HUDEP-2 (cell line): Measurements from ENCODE around the gene LPCAT1.
"Not testable (repeated sequence)": the region's sequence is repeated elsewhere in the genome, so short reads cannot be mapped to it uniquely, and the experiment has no call there.

ENCODE experiments used
- DNase-seq, 76 experiments: peaks; one replicate each; lab custom pipeline; 2025; ENCODE audit not compliant: unreplicated experiment in 76 of 76; lab: John Stamatoyannopoulos, UW

LPCAT1 gene

DNA sequence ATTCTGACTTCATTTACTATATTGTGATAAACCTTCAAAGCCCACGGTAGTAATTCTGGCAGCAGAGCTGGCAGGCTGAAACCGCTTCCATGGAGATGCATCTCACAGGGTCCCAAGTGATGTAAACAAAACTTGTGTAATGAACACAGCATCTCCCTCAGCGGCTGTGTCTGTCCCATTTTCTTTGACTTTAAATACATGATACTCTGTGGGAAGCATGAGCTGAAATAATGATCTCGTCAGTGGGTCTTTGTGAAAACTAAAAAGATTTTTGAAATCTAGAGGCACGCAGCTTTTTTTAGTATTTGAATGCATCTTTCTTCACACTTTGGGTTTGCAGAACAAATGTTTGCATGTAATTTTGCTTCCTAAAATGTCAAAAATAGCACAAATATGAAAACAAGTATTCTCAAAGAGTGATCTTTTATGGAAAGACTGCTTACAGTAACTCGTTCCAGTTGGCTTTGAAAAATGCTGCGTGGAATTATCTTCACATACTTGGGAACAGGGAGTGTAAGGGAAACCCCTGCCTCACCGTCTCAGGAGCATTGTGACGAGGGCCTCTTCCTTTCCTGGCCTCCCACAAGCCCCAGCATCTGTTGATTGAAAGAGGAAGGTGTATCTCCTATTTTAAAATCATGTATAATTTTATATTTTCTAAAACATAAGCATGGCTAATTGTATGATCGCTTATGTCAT lies 18.1 kb upstream of the LPCAT1 start:
- DNase-seq = no peak

DNA sequence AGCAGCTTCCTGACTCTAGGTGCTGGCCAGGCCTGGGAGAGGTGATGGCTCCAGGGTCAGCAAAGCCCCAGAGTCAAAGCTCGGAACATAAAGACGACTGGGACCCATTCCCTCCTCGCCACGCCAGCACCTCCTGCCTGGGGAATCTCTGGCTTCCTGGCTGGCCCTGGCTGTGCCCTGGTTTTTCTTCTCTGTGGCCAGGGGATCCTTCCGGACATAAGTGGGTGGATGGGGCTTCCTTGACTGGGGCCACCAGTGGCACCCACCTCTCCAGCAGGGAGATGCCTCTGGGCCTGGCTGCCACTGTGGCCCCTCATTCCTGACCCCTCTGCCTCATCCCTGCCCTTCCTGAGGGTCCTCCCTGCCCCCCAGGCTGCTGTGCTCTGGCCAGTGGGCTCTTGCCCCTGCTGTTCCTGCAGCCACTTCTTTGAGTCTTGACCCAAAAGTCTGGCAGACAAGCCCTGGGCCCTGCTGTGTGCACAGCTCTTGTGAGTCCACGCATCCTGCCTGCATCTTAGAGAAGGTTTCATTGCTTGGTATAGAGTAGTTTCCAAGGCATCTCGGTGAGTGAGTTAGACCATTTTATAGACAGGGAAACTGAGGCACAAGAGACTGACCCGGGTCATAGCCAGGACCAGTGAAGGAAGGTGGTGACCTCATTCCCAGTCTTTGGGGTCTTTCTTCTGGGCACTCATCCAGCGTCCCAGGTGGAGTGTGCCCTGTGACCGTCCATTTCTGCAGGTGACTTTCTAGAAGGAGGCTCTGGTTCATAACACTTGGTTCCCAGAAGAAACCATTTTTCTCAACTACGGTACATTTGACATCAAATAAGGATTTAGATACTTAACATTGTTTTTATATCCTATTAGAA lies 17.3 kb upstream of the LPCAT1 start:
- DNase-seq = no peak

DNA sequence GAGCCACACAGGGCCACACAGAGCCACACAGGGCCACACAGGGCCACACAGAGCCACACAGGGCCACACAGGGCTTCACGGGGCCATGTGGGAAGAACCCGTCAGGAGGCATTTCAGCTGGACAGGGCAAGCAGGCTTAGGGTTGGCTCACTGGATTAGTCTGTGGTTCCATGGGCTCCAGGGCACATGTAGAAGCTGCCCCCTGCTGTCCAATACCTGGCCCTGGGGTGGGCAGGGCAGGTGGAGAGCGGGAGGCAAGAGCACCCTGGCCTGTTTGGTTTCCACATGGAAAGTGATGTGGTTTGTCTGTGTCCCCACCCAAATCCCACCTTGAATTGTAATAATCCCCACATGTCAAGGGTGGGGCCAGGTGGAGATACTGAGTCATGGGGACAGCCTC lies 16.4 kb upstream of the LPCAT1 start:
- no peak for DNase-seq

DNA sequence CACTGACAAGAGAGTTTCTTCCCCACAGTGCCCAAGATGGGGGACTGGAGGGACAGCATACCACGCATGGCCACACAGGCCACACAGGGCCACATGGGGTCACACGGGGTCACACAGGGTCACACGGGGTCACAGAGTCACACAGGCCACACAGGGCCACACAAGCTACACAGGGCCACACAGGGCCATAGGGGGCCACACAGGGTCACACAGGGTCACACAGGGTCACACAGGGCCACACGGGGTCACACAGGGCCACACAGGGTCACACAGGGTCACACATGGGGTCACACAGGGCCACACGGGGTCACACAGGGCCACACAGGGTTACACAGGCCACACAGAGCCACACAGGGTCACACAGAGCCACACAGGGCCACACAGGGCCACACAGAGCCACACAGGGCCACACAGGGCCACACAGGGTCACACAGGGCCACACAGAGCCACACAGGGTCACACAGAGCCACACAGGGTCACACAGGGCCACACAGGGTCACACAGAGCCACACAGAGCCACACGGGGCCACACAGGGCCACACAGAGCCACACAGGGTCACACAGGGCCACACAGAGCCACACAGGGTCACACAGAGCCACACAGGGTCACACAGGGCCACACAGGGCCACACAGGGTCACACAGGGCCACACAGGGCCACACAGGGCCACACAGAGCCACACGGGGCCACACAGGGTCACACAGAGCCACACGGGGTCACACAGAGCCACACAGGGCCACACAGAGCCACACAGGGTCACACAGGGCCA lies 15.8 kb upstream of the LPCAT1 start:
- DNase-seq = not testable (repeated sequence)

DNA sequence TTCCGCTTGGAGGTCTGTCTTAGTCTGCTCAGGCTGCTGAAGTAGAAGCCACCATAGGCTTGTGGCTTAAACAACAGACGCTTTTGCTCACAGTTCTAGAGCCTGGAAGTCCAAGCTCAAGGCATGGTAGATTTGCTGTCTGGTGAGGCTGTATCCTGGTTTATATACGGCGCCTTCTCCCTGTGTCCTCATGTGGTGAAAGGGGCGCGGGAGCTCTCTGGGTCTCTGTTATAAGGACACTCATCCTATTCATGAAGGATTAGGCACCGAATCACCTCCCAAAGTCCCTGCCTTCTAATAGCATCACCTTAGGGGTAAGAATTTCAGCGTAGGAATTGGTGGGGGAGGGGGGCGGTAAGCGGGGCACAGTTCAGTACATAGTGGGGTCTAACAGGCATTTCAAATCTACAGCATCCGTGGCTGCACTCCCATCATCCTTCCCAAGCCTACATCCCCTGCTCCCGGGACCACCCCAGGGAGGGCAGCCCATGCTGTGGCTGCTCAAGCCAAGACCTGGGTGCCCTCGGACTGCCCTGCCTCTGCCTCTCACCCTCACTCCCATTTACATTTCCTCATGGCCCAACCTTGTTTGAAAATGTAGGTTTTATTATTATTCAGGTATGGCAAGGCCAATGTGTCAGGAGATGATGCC lies 15.1 kb upstream of the LPCAT1 start:
- DNase-seq = no peak

DNA sequence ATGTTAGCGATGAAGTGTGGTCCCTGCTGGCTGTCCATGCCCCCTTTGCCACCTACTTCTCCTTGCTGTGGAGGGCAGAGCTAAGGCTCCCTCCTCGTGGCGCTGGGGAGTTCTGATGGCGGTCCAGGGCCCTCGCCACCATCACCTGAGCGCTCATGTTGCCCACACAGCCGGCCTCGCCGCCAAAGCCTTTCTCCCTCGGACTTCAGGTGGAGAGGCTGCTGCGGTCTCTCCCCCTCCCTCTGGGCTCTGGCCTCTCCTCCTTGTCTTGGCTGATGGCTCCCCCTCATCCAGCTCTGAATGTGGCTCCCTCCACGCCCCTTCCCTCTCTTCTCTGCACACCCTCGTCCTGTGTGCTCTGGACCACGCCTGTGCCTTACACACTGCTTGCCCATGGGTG lies 14.5 kb upstream of the LPCAT1 start:
- no peak for DNase-seq

DNA sequence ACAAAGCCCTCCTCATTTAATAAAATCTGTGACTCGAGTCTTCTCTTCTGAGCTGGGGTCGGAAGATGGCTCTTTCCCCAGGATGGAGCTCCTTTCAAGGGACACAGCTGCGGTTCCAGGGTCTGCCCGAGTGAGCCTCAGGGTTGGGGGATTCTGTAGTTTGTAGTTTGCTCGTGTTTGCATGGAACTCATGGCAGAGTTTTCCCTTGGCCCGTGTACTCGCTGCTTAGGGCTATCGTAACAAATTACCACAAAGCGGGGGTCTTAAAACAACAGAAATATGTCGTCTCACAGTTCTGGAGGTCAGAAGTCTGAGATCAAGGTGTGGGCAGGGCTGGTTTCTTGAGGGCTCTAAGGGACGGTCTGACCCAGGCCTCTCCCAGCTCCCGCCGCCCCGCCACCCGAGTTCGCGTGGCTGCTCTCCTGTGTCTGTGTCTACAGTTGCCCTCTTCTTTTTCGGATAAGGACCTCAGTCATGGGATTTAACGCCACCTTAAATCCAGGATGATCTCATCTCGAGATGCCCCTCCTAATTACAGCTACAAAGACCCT lies 13.9 kb upstream of the LPCAT1 start:
- DNase-seq = no peak

DNA sequence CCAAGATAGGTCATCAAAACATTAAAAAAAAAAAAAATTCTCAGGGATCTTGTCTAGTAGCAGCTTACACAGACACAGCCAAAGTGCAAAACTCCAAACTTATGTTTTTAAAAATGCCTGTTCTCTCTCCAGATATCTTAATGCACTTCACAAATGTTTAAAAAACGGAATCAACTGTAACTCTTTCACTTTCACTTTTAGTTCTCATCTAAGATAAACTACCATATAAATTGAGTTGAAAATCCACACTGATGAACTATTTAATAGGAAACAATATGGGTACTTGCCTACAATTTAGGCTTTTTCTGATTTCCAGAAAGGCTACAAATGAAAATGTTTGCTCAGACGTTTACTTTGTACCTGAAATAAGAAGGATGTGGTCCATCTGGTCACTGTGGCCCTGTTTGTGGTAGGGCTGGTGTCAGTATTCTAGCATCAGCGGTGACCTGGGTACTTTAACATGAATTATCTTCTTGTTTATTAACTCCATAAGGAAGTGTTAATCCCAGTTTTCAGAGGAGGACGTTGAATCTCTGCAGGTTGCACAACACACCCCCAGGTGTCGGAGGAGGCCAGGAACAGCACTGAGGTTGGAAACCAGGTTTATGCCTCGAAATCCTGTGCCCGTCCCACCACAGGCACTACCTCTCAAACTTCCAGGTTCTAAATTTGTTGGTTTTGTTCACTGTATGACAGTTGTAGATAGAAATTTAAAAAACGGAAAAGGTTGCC lies 13.3 kb upstream of the LPCAT1 start:
- no peak for DNase-seq

DNA sequence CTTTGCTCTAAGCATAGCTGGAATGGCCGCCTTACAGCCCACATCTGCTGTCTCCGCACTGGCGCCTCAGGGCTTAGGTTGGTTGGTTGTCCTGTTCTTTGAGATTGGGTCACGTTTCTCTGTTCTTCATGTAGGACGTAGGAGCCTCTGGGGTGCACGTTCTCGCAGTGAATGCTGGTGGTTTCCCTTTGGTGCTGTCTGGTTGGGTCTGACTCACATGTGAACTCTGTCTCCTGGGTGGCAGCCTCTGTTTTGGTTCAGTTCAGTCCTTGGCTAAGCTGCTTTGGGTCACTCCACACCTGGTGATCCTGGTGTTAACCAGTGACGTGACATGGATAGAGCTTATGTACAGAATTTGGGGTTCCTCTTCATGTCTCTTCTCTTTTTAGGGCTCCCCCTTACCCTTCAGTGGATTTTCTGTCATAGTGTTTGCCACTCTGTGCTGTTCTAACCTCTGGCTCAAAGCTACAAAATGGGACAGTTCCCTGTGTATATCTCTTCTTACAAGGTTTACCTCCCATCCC lies 12.6 kb upstream of the LPCAT1 start:
- no peak for DNase-seq

DNA sequence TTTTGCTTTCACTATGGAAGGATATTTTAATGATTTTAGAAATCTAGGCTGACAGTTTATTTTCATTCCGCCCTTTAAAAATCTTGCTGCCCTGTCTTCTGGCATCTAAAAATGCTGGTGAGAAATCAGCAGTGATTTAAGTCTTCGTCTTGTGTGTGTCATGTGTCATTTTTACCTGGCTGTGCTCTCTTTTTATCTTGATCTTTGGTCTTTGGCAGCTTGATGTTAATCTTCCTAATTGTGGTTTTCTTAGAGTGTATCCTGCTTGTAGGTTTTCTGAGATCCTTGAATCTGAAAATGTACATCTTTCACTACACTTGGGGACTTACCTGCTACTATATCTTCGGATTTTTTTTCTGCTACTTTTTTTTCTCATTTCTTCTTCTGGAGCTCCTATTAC lies 11.9 kb upstream of the LPCAT1 start:
- DNase-seq = no peak

DNA sequence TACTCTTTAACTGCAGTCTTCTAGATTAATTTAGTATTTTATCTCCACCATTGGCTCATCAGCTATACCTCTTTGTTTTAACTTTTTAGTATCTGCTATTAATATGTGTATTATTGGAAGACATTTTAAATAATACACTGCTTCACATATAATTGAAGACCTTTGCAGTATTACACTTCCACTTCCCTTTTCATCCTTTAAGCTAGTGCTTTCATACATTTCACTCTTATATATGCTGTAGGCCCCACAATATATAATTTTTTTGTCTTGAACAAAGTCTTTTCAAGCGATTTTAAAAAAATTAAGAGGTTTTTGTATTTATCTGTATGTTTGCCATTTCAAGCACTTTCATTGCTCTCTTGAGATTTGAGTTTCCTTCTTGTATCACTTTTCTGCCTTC lies 8.6 kb upstream of the LPCAT1 start:
- DNase-seq = no peak

DNA sequence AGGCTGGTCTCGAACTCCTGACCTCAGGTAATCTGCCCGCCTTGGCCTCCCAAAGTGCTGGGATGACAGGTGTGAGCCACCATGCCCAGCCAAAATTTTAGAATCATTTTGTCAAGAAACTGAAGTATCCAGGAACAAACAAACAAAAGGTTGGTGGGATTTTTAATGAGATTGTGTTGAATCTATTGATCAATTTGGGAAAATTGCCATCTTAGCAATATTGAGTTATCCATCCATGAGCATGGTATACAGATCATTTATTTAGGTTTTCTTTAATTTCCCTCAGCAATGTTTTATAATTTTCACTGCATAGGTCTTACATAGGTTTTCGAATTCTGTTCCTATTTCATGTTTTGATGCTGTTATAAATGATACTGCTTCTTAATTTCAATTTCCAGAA lies 5.7 kb upstream of the LPCAT1 start:
- no peak for DNase-seq

DNA sequence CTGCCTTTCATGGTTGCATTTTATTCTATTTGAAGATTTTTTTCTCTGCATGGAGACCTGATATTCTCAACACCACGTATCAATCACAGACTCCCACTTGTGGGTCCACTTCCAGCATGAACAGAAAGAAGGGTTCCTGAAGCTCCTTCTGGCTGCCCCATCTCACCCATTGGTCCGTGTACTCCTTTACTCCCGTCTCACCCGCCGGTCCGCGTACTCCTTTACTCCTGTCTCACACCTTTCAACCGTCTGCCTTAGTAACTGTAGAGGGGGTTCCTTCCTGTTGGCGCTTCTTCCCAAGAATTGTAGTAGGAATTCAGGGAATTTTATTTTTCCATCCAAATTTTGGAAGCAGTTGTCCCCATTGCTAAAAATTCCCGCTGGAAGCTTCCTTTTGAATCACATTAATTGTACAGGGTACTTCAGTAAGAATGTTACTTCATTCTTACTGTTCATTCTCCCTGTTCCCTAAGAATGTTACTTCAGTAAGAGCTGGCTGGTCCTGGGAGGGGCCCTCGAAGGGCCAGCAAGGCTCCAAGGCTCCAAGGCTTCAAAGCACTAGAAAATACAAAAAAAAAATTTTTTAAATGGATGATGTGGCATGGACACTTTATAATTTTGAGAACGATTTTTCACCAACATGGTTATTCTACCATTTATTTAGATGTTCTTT lies 3.9 kb upstream of the LPCAT1 start:
- no peak for DNase-seq

DNA sequence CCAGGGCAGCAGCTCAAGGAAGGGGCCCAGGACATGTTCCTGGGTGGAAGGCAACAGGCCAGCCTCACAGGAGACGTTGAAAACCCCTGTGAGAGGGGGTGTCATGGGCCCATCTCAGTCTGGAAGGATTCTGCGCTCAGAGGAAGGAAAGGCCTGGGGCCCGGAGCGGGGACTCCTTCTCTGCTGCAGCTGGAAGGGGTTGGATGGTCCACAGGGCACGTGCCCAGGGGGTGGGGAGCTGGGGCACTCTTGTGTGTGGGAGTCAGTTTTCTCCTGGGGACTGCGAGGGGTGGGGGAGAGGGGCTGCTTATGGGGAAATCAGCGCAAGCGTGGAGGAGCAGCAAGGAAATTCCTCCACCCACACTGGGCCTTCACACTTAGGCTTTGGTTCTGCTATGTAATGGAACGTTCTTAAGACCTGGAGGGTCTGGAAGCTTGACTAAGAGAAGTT lies 2.9 kb upstream of the LPCAT1 start:
- DNase-seq = no peak

DNA sequence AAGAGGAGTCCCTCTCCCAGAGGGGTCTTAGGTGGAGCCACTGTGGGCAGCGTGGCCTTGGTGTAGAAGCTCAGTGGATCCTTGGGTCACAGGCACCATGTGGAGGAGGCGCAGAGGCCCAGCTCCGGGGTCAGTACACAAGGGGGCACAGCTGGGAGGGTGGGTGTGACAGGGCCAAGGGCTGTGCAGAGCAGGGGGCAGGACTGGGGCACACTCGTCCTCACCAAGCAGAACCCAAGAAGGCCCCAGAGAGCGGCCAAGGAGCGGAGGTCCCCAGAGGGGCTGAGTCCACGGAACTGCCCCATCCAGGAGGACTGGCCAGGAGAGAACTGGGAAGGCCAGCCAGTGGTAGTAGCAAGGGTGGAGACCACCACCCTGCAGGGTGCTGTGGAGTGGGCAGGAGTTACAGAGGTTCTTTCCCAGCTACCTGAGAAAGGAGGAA lies 2.5 kb upstream of the LPCAT1 start:
- DNase-seq = no peak

DNA sequence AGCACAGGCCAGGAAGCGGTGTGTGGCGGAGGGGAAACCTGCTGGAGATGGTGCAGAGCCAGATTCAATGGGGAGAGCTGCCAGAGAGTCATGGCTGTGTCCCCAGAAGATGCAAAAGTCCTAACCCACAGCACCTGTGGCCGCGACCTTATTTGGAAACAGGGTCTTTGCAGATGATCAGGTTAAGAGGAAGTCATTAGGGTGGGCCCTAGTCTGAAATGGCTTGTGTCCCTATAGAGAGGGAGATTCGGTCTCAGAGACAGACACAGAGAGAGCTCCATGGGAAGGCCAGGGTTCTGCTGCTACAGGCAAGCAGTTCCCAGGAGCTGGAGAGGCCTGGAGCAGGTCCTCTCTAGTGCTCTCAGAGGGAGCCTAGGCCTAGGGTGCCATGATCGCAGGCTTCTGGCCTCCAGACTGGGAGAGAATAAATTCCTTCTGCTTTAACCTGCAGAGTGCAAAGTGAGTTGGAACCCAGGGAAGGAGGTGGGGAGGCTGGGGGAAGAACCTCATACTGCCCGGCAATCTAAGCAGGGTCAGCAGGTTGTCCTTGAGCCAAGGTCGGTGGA lies 1.9 kb upstream of the LPCAT1 start:
- no peak for DNase-seq

DNA sequence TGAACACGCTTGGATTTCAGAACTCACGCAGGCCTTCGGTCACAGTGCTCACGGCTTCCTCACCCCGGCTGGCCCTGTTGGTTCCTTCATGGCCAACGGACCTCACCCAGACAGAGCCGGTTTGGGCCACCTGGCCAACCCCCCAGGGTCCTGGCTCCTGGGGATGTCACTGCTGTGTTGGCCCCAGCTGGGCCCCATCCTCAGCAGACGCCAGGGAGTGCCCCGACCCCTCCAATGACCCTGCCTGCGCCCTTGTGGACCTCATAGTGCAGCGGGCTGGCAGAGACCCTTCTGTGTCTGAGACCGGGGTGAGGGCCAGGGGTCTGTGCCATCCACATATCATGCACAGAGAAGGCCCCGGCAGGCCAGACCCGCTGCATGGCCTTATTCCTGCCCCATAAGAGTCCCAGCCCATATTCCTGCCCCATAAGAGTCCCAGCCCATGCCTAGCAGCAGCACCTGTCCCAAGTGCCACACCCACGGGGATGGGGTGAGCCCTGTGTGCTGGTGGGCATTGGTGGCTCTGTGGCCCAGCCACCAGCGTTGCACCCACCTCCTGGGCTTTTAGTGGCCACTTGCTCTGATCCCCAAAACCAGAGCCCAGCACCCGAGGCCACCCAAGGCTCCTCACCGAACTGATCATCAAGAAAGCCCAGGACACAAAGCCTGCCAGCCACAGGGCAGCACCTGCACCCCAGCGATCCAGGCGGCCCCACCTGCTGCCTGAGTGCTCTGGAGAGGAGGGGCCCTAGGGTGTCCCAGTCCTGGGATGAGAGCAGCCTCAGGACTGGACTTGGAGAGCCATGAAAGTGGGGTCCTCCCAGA lies 1.3 kb upstream of the LPCAT1 start:
- DNase-seq = no peak

DNA sequence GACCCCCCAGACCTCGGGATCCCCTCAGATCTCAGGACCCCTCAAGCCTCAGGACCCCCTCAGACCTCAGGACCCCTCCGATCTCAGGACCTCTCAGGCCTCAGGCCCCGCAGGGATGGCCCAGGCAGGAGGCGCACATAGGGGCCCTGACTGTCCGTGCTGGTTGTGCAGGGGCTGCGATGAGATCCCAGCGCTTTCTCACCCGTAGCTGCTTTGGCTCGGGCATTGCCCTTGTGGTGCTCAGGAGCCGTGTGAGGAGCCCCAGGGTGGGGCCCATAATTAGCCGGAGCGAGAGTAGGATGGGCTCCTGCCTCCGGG lies 680 bp upstream of the LPCAT1 start:
- DNase-seq = no peak
